Right lobe of liver (tissue), 6 donors: ENCODE results near the gene ZBED5. TPM values are rescaled to one million over a fixed set of nuclear protein-coding genes. Genes with fewer than 3 reads are reported as not detected.

Experiments used
- ATAC-seq, 4 donors: fragments of 200-7000 bp; cut with Tn5 transposase; one replicate each; pipeline ENCODE4 v1.9.1; 2020; ENCODE audit warnings: mild to moderate bottlenecking in 4 of 4, moderate library complexity in 4 of 4
- DNase-seq, 3 donors: peaks; one replicate each; pipeline ENCODE4 v3.0.0-alpha.2; 2020
- H3K27ac ChIP-seq, 3 donors: fragments of 200-600 bp; one replicate each; pipeline ENCODE4 v1.8.0; 2022
- H3K27me3 ChIP-seq, 2 donors: fragments of 200-600 bp; one replicate each; pipeline ENCODE4 v1.8.0; 2022
- H3K36me3 ChIP-seq, 4 donors: fragments of 200-600 bp; sonication (generic) in 1 of 4; one replicate each; pipeline versions ENCODE4 v1.5.1 to v1.8.0; 2017 to 2022; ENCODE audit warnings: control low read depth in 1 of 4
- H3K4me1 ChIP-seq, 4 donors: fragments of 200-600 bp; sonication (generic) in 1 of 4; one replicate each; pipeline versions ENCODE4 v1.5.1 to v1.8.0; 2017 to 2022; ENCODE audit warnings: control low read depth in 1 of 4
- H3K4me3 ChIP-seq, 3 donors: fragments of 200-600 bp; one replicate each; pipeline ENCODE4 v1.8.0; 2022
- H3K9me3 ChIP-seq, 4 donors: fragments of 200-600 bp; sonication (generic) in 1 of 4; one replicate each; pipeline versions ENCODE4 v1.5.1 to v1.8.0; 2017 to 2022; ENCODE audit warnings: control low read depth in 1 of 4
- POLR2A ChIP-seq: fragments of 450-650 bp; IDR thresholded peaks from one replicate; pipeline ENCODE4 v1.6.1; 2017; ENCODE audit warnings: antibody characterized with exemption, mild to moderate bottlenecking
- WGBS: methylation state at CpG from one replicate; pipeline ENCODE4 v1.1.6; 2018; ENCODE audit warnings: low coverage, low lambda C conversion rate; ENCODE audit not compliant: insufficient coverage; ENCODE audit errors: missing lambda C conversion rate; 5-methylcytosine and 5-hydroxymethylcytosine counted together
- intact Hi-C, 2 donors: fragments of 100-400 bp; cut with DNase I; formaldehyde crosslinking; loops; one replicate each; pipeline versions ENCODE4 v1.11.2 to v1.14.1; 2022
- total RNA-seq, 6 experiments: library from RNA; depleted of rRNA in 2 of 6; stranded (reverse); fragments of >200 nt in 2 of 6; fragmentation: NEBNext Ultra II Directional in 3 of 6; extraction: Animal tissue kit (Norgen Biotek cat#: 25700) in 3 of 6; gene quantifications; one replicate each; pipeline versions ENCODE4 v1.1.0 to v1.2.4, GENCODE V29; 2016 to 2023
- TF ChIP-seq, protein P1 (sequence below), 4 donors: fragments of 200-600 bp in 3 of 4; fragments of 450-650 bp in 1 of 4; IDR thresholded peaks; one replicate each; pipeline versions ENCODE4 v1.5.1 to v1.8.0; 2016 to 2022; ENCODE audit warnings: antibody characterized with exemption in 4 of 4, mild to moderate bottlenecking in 2 of 4
- donor health status: DM: no; HTN: yes; CAD: no.
- donor health status: DM: no; HTN: no; CAD: no.
- donor health status: DM: no; HTN: no; CAD: no.
- donor health status: DM: no; HTN: yes; CAD: no.
- donor health status: DM: no; HTN: yes; CAD: no.

Gene ZBED5
- total RNA-seq, 6 experiments from 2014 or later, result 7.0 to 11.7 (median 8.7) TPM

DNA sequence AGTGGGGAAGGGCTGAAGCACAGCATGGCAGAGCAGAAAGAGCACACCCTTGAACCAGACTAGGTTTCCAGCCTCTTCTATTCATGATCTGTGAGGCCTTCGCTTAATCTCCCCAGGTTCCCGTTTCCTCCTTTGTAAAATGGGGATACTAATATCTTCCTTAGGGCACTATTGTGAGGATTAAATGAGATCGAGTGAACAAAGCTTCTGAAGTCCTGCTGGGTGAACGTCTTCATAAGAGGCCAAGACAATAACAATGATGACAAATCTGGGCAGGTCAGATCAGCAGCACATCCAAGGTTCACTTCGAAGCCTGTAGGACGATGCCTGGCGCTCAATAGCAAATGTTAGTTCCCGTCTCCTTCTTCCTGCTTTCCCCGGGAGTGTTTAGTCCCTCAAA lies 38.6 kb upstream of the ZBED5 start:
- Histone ChIP-seq H3K27me3 (no peaks in the 10 kb centered on the region), H3K9me3 (no peaks in the 10 kb centered on the region), H3K36me3 (no peaks in the 10 kb centered on the region), H3K4me3 (no peak overlapping the region), H3K27ac (no peak overlapping the region), H3K4me1 (peaks cover 0 to 7% (median 0%) of the 10 kb centered on the region in 4 donors)
- intact Hi-C loops, result no loop called here
- TF ChIP-seq, protein P1, sequence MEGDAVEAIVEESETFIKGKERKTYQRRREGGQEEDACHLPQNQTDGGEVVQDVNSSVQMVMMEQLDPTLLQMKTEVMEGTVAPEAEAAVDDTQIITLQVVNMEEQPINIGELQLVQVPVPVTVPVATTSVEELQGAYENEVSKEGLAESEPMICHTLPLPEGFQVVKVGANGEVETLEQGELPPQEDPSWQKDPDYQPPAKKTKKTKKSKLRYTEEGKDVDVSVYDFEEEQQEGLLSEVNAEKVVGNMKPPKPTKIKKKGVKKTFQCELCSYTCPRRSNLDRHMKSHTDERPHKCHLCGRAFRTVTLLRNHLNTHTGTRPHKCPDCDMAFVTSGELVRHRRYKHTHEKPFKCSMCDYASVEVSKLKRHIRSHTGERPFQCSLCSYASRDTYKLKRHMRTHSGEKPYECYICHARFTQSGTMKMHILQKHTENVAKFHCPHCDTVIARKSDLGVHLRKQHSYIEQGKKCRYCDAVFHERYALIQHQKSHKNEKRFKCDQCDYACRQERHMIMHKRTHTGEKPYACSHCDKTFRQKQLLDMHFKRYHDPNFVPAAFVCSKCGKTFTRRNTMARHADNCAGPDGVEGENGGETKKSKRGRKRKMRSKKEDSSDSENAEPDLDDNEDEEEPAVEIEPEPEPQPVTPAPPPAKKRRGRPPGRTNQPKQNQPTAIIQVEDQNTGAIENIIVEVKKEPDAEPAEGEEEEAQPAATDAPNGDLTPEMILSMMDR (IDR thresholded peaks at IDR 0.05), result no peak
- TF ChIP-seq POLR2A, result no peak
- ATAC-seq, result no peak
- WGBS, result 90% methylated on average over 8 of the region's 9 CpGs
- no peak for DNase-seq

DNA sequence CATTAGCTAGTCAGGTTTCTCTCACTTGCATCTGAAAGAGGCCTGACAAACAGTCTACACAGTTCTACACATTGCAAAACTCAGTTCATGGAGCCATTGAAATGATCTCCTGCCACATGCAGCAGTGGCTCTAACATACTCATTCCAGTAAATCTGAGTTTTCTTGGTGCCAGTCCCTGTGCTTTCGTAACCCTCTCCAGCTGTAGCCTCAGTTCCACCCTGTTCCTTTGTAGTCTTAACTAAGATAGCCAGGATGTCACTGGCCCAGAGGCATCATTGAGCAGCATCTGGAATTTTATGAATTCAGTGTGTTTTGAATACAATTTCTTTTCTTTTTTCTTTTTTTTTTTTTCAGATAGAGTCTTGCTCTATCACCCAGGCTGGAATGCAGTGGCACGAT lies 37.4 kb upstream of the ZBED5 start:
- Histone ChIP-seq H3K9me3 (no peaks in the 10 kb centered on the region), H3K27ac (no peak overlapping the region), H3K4me3 (no peak overlapping the region), H3K4me1 (peaks cover 0 to 7% (median 0%) of the 10 kb centered on the region in 4 donors), H3K36me3 (no peaks in the 10 kb centered on the region), H3K27me3 (no peaks in the 10 kb centered on the region)
- ATAC-seq, result no peak
- WGBS, result 100% methylated on average over 2 of the region's 2 CpGs
- DNase-seq, result no peak
- TF ChIP-seq POLR2A, result no peak
- intact Hi-C loops, result no loop called here

DNA sequence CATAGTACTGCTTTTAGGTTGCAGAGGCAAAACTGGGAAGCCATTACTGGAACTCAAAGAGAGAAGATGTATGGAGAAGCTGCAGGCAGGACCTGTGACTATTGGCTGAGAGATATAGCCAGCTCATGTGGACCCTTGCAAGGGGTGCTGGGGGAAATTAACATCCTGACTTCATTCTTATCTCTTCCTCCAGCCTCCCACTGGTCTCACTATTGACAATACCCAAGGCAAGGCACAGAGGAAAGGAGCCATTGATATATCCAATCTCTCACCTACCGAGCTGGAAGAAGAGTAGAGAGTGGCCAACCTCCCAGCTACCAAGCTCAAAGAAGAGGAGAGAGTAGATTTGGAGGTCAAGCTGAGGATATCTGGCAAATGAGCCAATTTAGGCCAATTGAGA lies 36.8 kb upstream of the ZBED5 start:
- H3K27me3 ChIP-seq, result no peaks in the 10 kb centered on the region
- H3K4me3 ChIP-seq, result no peak overlapping the region
- peaks cover 0 to 7% (median 0%) of the 10 kb centered on the region in 4 donors for H3K4me1 ChIP-seq
- no peaks in the 10 kb centered on the region for H3K36me3 ChIP-seq
- DNase-seq (no peak), ATAC-seq (no peak)
- no peaks in the 10 kb centered on the region for H3K9me3 ChIP-seq
- intact Hi-C loops, result no loop called here
- TF ChIP-seq, protein P1 (IDR thresholded peaks at IDR 0.05), result no peak
- WGBS, result no CpG with 5 or more reads among the region's 1 CpG
- no peak overlapping the region for H3K27ac ChIP-seq

DNA sequence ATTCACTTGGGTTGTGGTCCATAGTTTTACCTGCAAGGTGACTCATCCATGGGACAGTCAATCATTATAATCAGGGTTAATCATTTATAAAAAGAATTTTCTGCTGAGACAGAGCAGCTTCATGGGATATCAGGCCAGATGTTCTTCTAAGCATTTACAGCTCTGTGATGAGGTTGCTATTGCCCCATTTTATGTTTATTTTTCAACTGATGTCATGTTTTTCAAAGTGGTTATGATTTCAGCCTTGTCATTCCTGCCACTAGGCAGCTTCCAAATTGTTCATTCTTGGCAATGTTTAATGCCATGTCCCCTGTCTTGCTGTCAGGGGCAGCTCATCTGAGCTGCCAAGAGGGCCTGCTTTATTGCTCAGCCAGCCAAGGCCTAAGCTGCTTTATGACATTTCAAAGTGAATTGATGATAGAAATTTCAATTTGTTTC lies 35.9 kb upstream of the ZBED5 start:
- TF ChIP-seq POLR2A, result no peak
- TF ChIP-seq, protein P1 (IDR thresholded peaks at IDR 0.05), result peak in 2 of 4 donors; percentile 16 to 49
- Histone ChIP-seq H3K36me3 (no peaks in the 10 kb centered on the region), H3K4me1 (peaks cover 0 to 7% (median 0%) of the 10 kb centered on the region in 4 donors), H3K27me3 (no peaks in the 10 kb centered on the region), H3K27ac (peak overlapping the region in 1 of 3 donors; percentile 23), H3K9me3 (no peaks in the 10 kb centered on the region), H3K4me3 (no peak overlapping the region)
- intact Hi-C loops, result no loop called here
- peak; percentile 29 to 90 (median 55) for ATAC-seq
- DNase-seq, result no peak

DNA sequence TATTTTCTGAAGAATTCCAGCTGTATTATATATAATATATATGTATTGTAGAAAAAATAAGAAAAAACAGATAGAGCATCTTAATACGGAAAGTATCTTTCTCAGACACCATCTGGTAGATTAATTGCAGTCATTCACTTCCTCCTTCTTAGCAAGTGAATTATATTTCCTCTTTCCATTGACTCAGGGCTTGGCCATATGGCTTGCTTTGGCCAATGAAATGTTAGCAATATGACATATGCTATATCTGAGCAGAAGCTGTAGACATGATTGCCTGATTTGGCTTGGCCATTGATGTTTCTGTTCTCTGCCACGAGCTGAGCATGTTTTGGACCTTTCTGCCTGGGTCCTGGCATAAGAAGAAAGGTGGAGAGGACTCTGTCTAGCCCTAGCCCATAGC lies 34.4 kb upstream of the ZBED5 start:
- TF ChIP-seq POLR2A, result no peak
- TF ChIP-seq, protein P1 (IDR thresholded peaks at IDR 0.05), result no peak
- intact Hi-C loops, result no loop called here
- Histone ChIP-seq H3K4me3 (no peak overlapping the region), H3K9me3 (no peaks in the 10 kb centered on the region), H3K27ac (no peak overlapping the region), H3K27me3 (no peaks in the 10 kb centered on the region), H3K4me1 (peaks cover 0 to 7% (median 0%) of the 10 kb centered on the region in 4 donors), H3K36me3 (no peaks in the 10 kb centered on the region)
- no peak for ATAC-seq
- 69% methylated on average over 2 of the region's 2 CpGs for WGBS
- DNase-seq, result no peak
